Parathyroid adenoma (tissue), 2 donors: ENCODE measurements around the gene CLEC17A.
"Not testable (repeated sequence)": the region's sequence is repeated elsewhere in the genome, so short reads cannot be mapped to it uniquely, and the experiment has no call there.

ENCODE experiments used
- H2AFZ ChIP-seq: fragments of 300-600 bp; sonication (generic); one replicate; pipeline ENCODE4 v1.7.0; 2017; ENCODE audit warnings: antibody characterized with exemption, mild to moderate bottlenecking
- H3K27ac ChIP-seq: fragments of 300-600 bp; sonication (generic); one replicate; pipeline ENCODE4 v1.7.0; 2017
- H3K27me3 ChIP-seq: fragments of 300-600 bp; sonication (generic); one replicate; pipeline ENCODE4 v1.7.0; 2017; ENCODE audit warnings: low read length; ENCODE audit not compliant: control insufficient read depth, insufficient read depth
- H3K36me3 ChIP-seq: fragments of 300-600 bp; sonication (generic); one replicate; pipeline ENCODE4 v1.7.0; 2017; ENCODE audit warnings: low read length; ENCODE audit not compliant: control insufficient read depth, insufficient read depth
- H3K4me1 ChIP-seq: fragments of 300-600 bp; sonication (generic); one replicate; pipeline ENCODE4 v1.7.0; 2017; ENCODE audit warnings: control low read depth
- H3K4me2 ChIP-seq: fragments of 300-600 bp; sonication (generic); one replicate; pipeline ENCODE4 v1.7.0; 2017; ENCODE audit warnings: low read length
- H3K4me3 ChIP-seq: fragments of 300-600 bp; sonication (generic); one replicate; pipeline ENCODE4 v1.7.0; 2017; ENCODE audit warnings: low read depth, low read length
- H3K79me2 ChIP-seq: fragments of 300-600 bp; sonication (generic); one replicate; pipeline ENCODE4 v1.7.0; 2017; ENCODE audit warnings: control low read depth
- H3K9ac ChIP-seq: fragments of 300-600 bp; sonication (generic); one replicate; pipeline ENCODE4 v1.7.0; 2017; ENCODE audit warnings: mild to moderate bottlenecking
- H3K9me3 ChIP-seq: fragments of 300-600 bp; sonication (generic); one replicate; pipeline ENCODE4 v1.7.0; 2017; ENCODE audit warnings: low read length; ENCODE audit not compliant: control insufficient read depth
- TF ChIP-seq, protein P1 (sequence below): fragments of 300-600 bp; sonication (generic); IDR thresholded peaks from one replicate; pipeline ENCODE4 v1.7.0; 2017; ENCODE audit warnings: antibody characterized with exemption, mild to moderate bottlenecking
- donor health status: primary hyperparathyroidism.

Gene CLEC17A

DNA sequence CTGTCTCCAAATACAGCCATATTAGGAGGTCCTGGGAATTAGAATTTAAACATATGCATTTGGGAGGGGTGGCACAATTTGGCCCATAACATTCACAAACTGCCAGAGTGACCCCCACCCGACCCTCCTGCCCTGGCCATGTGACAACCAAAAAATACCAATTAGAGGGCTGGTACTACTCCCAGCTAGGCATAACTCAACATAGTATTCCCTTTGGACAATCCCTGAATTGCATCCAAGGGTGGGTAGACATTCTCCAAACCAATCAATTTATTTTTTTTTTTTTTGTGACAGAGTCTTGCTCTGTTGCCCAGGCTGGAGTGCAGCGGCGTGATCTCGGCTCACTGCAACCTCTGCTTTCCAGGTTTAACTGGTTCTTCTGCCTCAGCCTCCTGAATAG lies 29.8 kb downstream of the CLEC17A start:
- Histone ChIP-seq H3K9ac (no peak overlapping the region), H3K36me3 (no peaks in the 10 kb centered on the region), H3K79me2 (no peaks in the 10 kb centered on the region), H3K27ac (no peak overlapping the region), H3K4me2 (no peak overlapping the region), H3K4me3 (no peak overlapping the region), H3K27me3 (no peaks in the 10 kb centered on the region), H3K4me1 (no peaks in the 10 kb centered on the region), H3K9me3 (no peaks in the 10 kb centered on the region), H2AFZ (no peak overlapping the region)
- TF ChIP-seq, protein P1, sequence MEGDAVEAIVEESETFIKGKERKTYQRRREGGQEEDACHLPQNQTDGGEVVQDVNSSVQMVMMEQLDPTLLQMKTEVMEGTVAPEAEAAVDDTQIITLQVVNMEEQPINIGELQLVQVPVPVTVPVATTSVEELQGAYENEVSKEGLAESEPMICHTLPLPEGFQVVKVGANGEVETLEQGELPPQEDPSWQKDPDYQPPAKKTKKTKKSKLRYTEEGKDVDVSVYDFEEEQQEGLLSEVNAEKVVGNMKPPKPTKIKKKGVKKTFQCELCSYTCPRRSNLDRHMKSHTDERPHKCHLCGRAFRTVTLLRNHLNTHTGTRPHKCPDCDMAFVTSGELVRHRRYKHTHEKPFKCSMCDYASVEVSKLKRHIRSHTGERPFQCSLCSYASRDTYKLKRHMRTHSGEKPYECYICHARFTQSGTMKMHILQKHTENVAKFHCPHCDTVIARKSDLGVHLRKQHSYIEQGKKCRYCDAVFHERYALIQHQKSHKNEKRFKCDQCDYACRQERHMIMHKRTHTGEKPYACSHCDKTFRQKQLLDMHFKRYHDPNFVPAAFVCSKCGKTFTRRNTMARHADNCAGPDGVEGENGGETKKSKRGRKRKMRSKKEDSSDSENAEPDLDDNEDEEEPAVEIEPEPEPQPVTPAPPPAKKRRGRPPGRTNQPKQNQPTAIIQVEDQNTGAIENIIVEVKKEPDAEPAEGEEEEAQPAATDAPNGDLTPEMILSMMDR = no peak

- H3K4me2 ChIP-seq, H3K9me3 ChIP-seq, H3K4me1 ChIP-seq, H3K36me3 ChIP-seq, H3K27me3 ChIP-seq, H3K4me3 ChIP-seq, H3K79me2 ChIP-seq, H3K9ac ChIP-seq, H3K27ac ChIP-seq, H2AFZ ChIP-seq: not testable (repeated sequence)
Measured at GRCh38 chr19:14613399-14614098, 30.7 kb downstream of the CLEC17A start.

DNA sequence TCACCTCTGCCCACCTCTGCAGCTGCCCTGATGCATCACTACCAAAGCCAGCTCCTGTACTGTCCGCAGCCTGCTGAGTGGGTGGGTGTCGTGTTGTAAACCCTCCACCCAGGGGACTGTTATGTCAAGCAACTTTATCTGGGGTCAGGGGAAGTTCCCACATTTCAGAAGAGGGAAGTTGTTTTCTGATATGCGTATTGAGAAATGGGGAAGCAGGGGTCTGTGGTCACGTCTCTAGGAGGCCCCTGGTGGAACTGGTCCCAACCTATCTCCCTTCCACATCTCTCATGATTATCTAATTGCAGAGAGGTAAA lies 31.2 kb downstream of the CLEC17A start:
- no peak overlapping the region for H3K4me3 ChIP-seq
- no peak overlapping the region for H3K27ac ChIP-seq
- H3K9ac ChIP-seq = no peak overlapping the region
- TF ChIP-seq, protein P1 = no peak
- H3K4me1 ChIP-seq = no peaks in the 10 kb centered on the region
- H3K36me3 ChIP-seq = no peaks in the 10 kb centered on the region
- no peak overlapping the region for H3K4me2 ChIP-seq
- no peak overlapping the region for H2AFZ ChIP-seq
- no peaks in the 10 kb centered on the region for H3K79me2 ChIP-seq
- H3K9me3 ChIP-seq = no peaks in the 10 kb centered on the region
- H3K27me3 ChIP-seq = no peaks in the 10 kb centered on the region

GRCh38 chr19:14615623-14616022 lies 32.7 kb downstream of the CLEC17A start:
- Histone ChIP-seq H3K79me2 (no peaks in the 10 kb centered on the region), H3K4me2 (no peak overlapping the region), H3K4me3 (no peak overlapping the region), H3K9me3 (no peaks in the 10 kb centered on the region), H3K4me1 (no peaks in the 10 kb centered on the region), H3K36me3 (no peaks in the 10 kb centered on the region), H3K27me3 (no peaks in the 10 kb centered on the region), H2AFZ (no peak overlapping the region), H3K9ac (no peak overlapping the region), H3K27ac (no peak overlapping the region)
- TF ChIP-seq, protein P1 = no peak

DNA sequence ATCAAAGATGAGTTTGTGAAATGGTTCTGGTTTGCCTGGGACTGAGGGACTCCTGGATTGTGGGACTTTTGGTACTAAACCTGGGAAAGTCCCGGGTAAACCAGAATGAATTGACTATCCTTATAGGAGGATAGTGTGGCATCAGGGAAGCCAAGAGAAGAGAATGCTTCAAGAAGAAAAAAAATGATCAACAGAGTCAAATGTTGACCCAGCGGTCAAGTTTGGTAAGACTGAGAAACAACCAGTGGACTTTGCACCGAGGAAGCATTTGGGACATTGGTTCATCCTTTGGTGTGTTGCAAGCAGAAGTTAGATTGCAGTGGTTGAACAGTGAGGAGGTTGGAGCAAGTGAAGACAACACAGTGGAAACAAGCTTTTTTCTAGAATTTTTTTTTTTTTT lies 33.5 kb downstream of the CLEC17A start:
- Histone ChIP-seq H3K27ac (no peak overlapping the region), H3K4me2 (no peak overlapping the region), H3K9ac (no peak overlapping the region), H3K4me1 (no peaks in the 10 kb centered on the region), H3K36me3 (no peaks in the 10 kb centered on the region), H3K4me3 (no peak overlapping the region), H3K27me3 (no peaks in the 10 kb centered on the region), H2AFZ (no peak overlapping the region), H3K9me3 (no peaks in the 10 kb centered on the region), H3K79me2 (no peaks in the 10 kb centered on the region)
- TF ChIP-seq, protein P1 = no peak
